Esophagus (tissue), 2 donors: ENCODE results near the gene SLC39A13. TPM values are rescaled to one million over a fixed set of nuclear protein-coding genes. Genes with fewer than 3 reads are reported as not detected.

Experiments
- H3K27ac ChIP-seq, 2 donors: one replicate each; pipeline ENCODE4 v1.5.1; 2013; ENCODE audit warnings: low read depth in 2 of 2, mild to moderate bottlenecking in 2 of 2, inconsistent platforms in 1 of 2, low read length in 1 of 2, moderate library complexity in 1 of 2
- H3K27me3 ChIP-seq, 2 donors: one replicate each; pipeline ENCODE4 v1.6.1; 2013; ENCODE audit warnings: low read length in 2 of 2, control low read depth in 1 of 2, mild to moderate bottlenecking in 1 of 2; ENCODE audit not compliant: insufficient read depth in 2 of 2, control insufficient read depth in 1 of 2
- H3K36me3 ChIP-seq, 2 donors: one replicate each; pipeline ENCODE4 v1.6.1; 2013; ENCODE audit warnings: low read length in 1 of 2; ENCODE audit not compliant: control insufficient read depth in 2 of 2, insufficient read depth in 2 of 2
- H3K4me1 ChIP-seq, 2 donors: one replicate each; pipeline ENCODE4 v1.6.1; 2013; ENCODE audit warnings: low read length in 1 of 2; ENCODE audit not compliant: control insufficient read depth in 2 of 2, insufficient read depth in 2 of 2
- H3K4me3 ChIP-seq, 2 donors: one replicate each; pipeline ENCODE4 v1.5.1; 2013; ENCODE audit warnings: low read length in 2 of 2, mild to moderate bottlenecking in 2 of 2, low read depth in 1 of 2, moderate library complexity in 1 of 2
- H3K9me3 ChIP-seq, 2 donors: one replicate each; pipeline ENCODE4 v1.6.1; 2013; ENCODE audit warnings: mild to moderate bottlenecking in 2 of 2, low read depth in 1 of 2, low read length in 1 of 2, moderate library complexity in 1 of 2; ENCODE audit not compliant: control insufficient read depth in 2 of 2, insufficient read depth in 1 of 2
- whole genome bisulfite sequencing, 2 donors: extraction: QIAGEN DNeasy Blood & Tissue Kit; methylation state at CpG; one replicate each; pipeline ENCODE4 v1.1.7; 2013; 5-methylcytosine and 5-hydroxymethylcytosine counted together
- polyA plus RNA-seq, 2 donors: library from polyadenylated mRNA; stranded (reverse); fragments of 200-250 nt; gene quantifications; one replicate each; pipeline ENCODE4 v1.2.3, GENCODE V29; 2013
- donor health status: healthy with polysubstance abuse.
- donor health status: Bipolar disorder and iron deficiency.

The SLC39A13 gene
- polyA plus RNA-seq, 2 donors = 14.3 to 21.1 TPM

DNA sequence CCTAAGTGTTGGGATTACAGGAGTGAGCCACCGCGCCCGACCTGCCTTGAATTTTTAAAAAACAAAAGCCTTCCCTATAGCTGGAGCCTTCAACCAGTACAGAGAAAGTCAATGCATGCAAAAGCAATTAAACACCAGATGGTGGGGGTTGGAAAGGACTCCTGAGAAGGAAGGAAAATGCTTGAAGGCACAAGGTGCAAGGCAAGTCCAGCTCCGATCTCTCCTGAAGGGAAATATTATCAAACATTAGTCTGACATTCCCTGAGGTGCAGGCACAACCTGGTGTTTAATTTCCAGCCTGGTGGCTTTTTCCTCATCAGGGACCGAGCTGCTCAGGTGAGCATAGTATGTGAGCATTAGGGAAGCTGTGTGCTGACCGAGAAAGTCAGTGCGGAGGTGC is 53.5 kb downstream of the SLC39A13 start:
- H3K4me3 ChIP-seq = no peak overlapping the region
- no peak overlapping the region for H3K27ac ChIP-seq
- 94 to 95% methylated on average over 7 of the region's 7 CpGs for WGBS, 2 donors
- H3K27me3 ChIP-seq = no peaks in the 10 kb centered on the region
- H3K9me3 ChIP-seq = no peaks in the 10 kb centered on the region
- peaks cover 0 to 3% of the 10 kb centered on the region in 2 donors for H3K4me1 ChIP-seq
- no peaks in the 10 kb centered on the region for H3K36me3 ChIP-seq

DNA sequence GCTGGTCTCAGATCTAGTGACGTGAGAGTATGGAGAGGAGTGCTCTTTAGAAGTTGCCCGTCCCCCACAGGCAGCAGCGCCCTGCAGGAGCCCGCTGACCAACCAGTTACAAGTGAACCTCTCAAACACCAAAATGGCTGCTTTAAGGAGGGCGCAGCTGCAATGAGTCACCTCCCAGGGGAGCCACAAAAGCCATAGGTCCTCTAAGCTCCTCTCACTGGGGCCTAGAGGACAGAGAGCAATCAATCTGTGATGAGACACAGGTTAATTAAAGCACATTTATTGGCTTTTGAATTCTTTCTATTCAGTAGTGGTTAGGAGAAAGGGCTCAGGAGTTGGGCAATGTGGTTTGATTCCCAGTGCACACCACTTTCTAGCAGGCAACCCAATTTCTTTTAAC is 56.1 kb downstream of the SLC39A13 start:
- H3K4me3 ChIP-seq = no peak overlapping the region
- no peaks in the 10 kb centered on the region for H3K27me3 ChIP-seq
- no peak overlapping the region for H3K27ac ChIP-seq
- H3K36me3 ChIP-seq = peaks cover 0 to 5% of the 10 kb centered on the region in 2 donors
- H3K9me3 ChIP-seq = no peaks in the 10 kb centered on the region
- peaks cover 3 to 4% of the 10 kb centered on the region in 2 donors for H3K4me1 ChIP-seq
- 89 to 93% methylated on average over 5 of the region's 5 CpGs for WGBS, 2 donors

Other genes with a start within 250 kb of the SLC39A13 start
- gene ARFGAP2, start 231.7 kb upstream of the SLC39A13 start, polyA plus RNA-seq = 10 to 100 TPM; 47.7 to 49.6 TPM
- 10 to 100 TPM; 54.7 to 55.6 TPM for gene PACSIN3, start 222.2 kb upstream of the SLC39A13 start, polyA plus RNA-seq
- gene DDB2, start 193.6 kb upstream of the SLC39A13 start, polyA plus RNA-seq = 10 to 100 TPM; 41.9 to 54.3 TPM
- gene ACP2, start 159.8 kb upstream of the SLC39A13 start, polyA plus RNA-seq = 10 to 100 TPM; 10.7 to 14.4 TPM
- gene NR1H3, start 150.6 kb upstream of the SLC39A13 start, polyA plus RNA-seq = 10 to 100 TPM; 10.9 to 12.0 TPM
- 10 to 100 TPM in 1 of 2 donors, 1 to 10 TPM in 1; 8.2 to 11.0 TPM for gene MADD, start 138.5 kb upstream of the SLC39A13 start, polyA plus RNA-seq
- under 1 TPM; 0.04 to 0.08 TPM for gene MYBPC3, start 55.9 kb upstream of the SLC39A13 start, polyA plus RNA-seq
- gene SPI1, start 30.0 kb upstream of the SLC39A13 start, polyA plus RNA-seq = 1 to 10 TPM; 3.9 to 6.8 TPM
- 100 to 1,000 TPM in 1 of 2 donors, 10 to 100 TPM in 1; 90.3 to 137 TPM for gene PSMC3, start 17.8 kb downstream of the SLC39A13 start, polyA plus RNA-seq
- gene RAPSN, start 40.5 kb downstream of the SLC39A13 start, polyA plus RNA-seq = under 1 TPM; 0.13 to 0.16 TPM
- gene CELF1, start 144.5 kb downstream of the SLC39A13 start, polyA plus RNA-seq = 10 to 100 TPM; 18.7 to 24.7 TPM
- gene PTPMT1, start 157.0 kb downstream of the SLC39A13 start, polyA plus RNA-seq = 10 to 100 TPM; 38.2 to 50.7 TPM
- 10 to 100 TPM in 1 of 2 donors, 1 to 10 TPM in 1; 3.6 to 10.2 TPM for gene KBTBD4, start 170.4 kb downstream of the SLC39A13 start, polyA plus RNA-seq
- 100 to 1,000 TPM; 126 to 151 TPM for gene NDUFS3, start 170.5 kb downstream of the SLC39A13 start, polyA plus RNA-seq
- under 1 TPM in 1 of 2 donors, not detected in 1; 0.02 TPM for gene FAM180B, start 178.1 kb downstream of the SLC39A13 start, polyA plus RNA-seq
- under 1 TPM; 0.28 to 0.47 TPM for gene C1QTNF4, start 185.8 kb downstream of the SLC39A13 start, polyA plus RNA-seq
- gene MTCH2, start 234.0 kb downstream of the SLC39A13 start, polyA plus RNA-seq = 10 to 100 TPM; 30.5 to 85.7 TPM